CD14-positive monocyte (primary cell): ENCODE data around the gene TMEM243. TPM values are rescaled to one million over a fixed set of nuclear protein-coding genes. Genes with fewer than 3 reads are reported as not detected.

Source experiments
- DNase-seq, 3 donors: peaks; one replicate each; pipeline ENCODE4 v3.0.0-alpha.2; 2011 to 2022
- H2AFZ ChIP-seq: 2 replicates; pipeline ENCODE4 v1.6.0; 2012; ENCODE audit warnings: mild to moderate bottlenecking, low read depth, low read length, inconsistent platforms; ENCODE audit not compliant: insufficient read depth, poor library complexity, severe bottlenecking
- H3K27ac ChIP-seq, 2 donors: 1 replicate in 1 of 2; 2 replicates in 1 of 2; pipeline ENCODE4 v1.5.1; 2012 to 2013; ENCODE audit warnings: low read length in 2 of 2, control low read depth in 1 of 2, inconsistent platforms in 1 of 2, low read depth in 1 of 2, mild to moderate bottlenecking in 1 of 2
- H3K27me3 ChIP-seq, 2 donors: one replicate each; pipeline versions ENCODE4 v1.6.0 to v1.6.1; 2011 to 2013; ENCODE audit warnings: low read length in 2 of 2; ENCODE audit not compliant: control insufficient read depth in 2 of 2, insufficient read depth in 2 of 2
- H3K36me3 ChIP-seq, 2 donors: replicated peaks in 1 of 2; 1 replicate in 1 of 2; 2 replicates in 1 of 2; pipeline versions ENCODE4 v1.5.1 to v1.6.1; 2012 to 2013; ENCODE audit warnings: low read length in 2 of 2, control low read depth in 1 of 2, inconsistent platforms in 1 of 2, mild to moderate bottlenecking in 1 of 2; ENCODE audit not compliant: insufficient read depth in 2 of 2, control insufficient read depth in 1 of 2
- H3K4me1 ChIP-seq, 2 donors: 1 replicate in 1 of 2; 2 replicates in 1 of 2; pipeline versions ENCODE4 v1.5.1 to v1.6.1; 2012 to 2013; ENCODE audit warnings: low read length in 2 of 2, control low read depth in 1 of 2, inconsistent platforms in 1 of 2, mild to moderate bottlenecking in 1 of 2, moderate library complexity in 1 of 2; ENCODE audit not compliant: insufficient read depth in 2 of 2, control insufficient read depth in 1 of 2
- H3K4me2 ChIP-seq: replicated peaks from 2 replicates; pipeline ENCODE3; 2012; ENCODE audit warnings: low read length, moderate library complexity, mild to moderate bottlenecking; ENCODE audit not compliant: poor library complexity, severe bottlenecking; ENCODE audit errors: extremely low read depth
- H3K4me3 ChIP-seq, 3 experiments: fragments of 200-600 bp in 1 of 3; sonication (generic) in 1 of 3; replicated peaks in 1 of 3; 1 replicate in 2 of 3; 2 replicates in 1 of 3; pipeline ENCODE4 v1.5.1; 2011 to 2013; ENCODE audit warnings: low read length in 3 of 3, mild to moderate bottlenecking in 3 of 3, control low read depth in 2 of 3, low read depth in 2 of 3, inconsistent platforms in 1 of 3, moderate library complexity in 1 of 3
- H3K79me2 ChIP-seq: 2 replicates; pipeline ENCODE4 v1.6.0; 2012; ENCODE audit warnings: mild to moderate bottlenecking, control low read depth, inconsistent platforms, low read length, moderate library complexity; ENCODE audit not compliant: insufficient read depth
- H3K9ac ChIP-seq: 2 replicates; pipeline ENCODE4 v1.6.0; 2017; ENCODE audit warnings: low read length, mild to moderate bottlenecking; ENCODE audit not compliant: insufficient read depth, poor library complexity, severe bottlenecking
- H3K9me3 ChIP-seq, 2 donors: replicated peaks in 1 of 2; 1 replicate in 1 of 2; 2 replicates in 1 of 2; pipeline versions ENCODE4 v1.5.1 to v1.6.1; 2012 to 2013; ENCODE audit warnings: low read length in 2 of 2, control low read depth in 1 of 2; ENCODE audit not compliant: control insufficient read depth in 1 of 2, insufficient read depth in 1 of 2
- H4K20me1 ChIP-seq: 2 replicates; pipeline ENCODE4 v1.6.0; 2012; ENCODE audit warnings: mild to moderate bottlenecking, low read length, control low read depth, moderate library complexity; ENCODE audit not compliant: insufficient read depth
- H3K27ac Mint-ChIP-seq, 7 donors: one replicate each; pipeline ENCODE4 v1.8.0; 2020; ENCODE audit warnings: mild to moderate bottlenecking in 7 of 7, mixed read lengths in 7 of 7, moderate library complexity in 6 of 7, inconsistent platforms in 2 of 7
- H3K27me3 Mint-ChIP-seq, 3 donors: one replicate each; pipeline ENCODE4 v1.8.0; 2021 to 2022; ENCODE audit warnings: low read depth in 3 of 3, mild to moderate bottlenecking in 3 of 3, mixed read lengths in 3 of 3, moderate library complexity in 3 of 3, inconsistent platforms in 1 of 3
- H3K36me3 Mint-ChIP-seq, 2 donors: one replicate each; pipeline ENCODE4 v1.8.0; 2020; ENCODE audit warnings: mixed read lengths in 2 of 2, inconsistent platforms in 1 of 2, mild to moderate bottlenecking in 1 of 2
- H3K4me1 Mint-ChIP-seq: one replicate; pipeline ENCODE4 v1.8.0; 2020; ENCODE audit warnings: mild to moderate bottlenecking, mixed read lengths
- H3K4me3 Mint-ChIP-seq, 2 donors: one replicate each; pipeline ENCODE4 v1.8.0; 2020; ENCODE audit warnings: mild to moderate bottlenecking in 2 of 2, mixed read lengths in 2 of 2, moderate library complexity in 1 of 2
- H3K9me3 Mint-ChIP-seq, 7 donors: one replicate each; pipeline ENCODE4 v1.8.0; 2020 to 2022; ENCODE audit warnings: mixed read lengths in 7 of 7, mild to moderate bottlenecking in 6 of 7, moderate library complexity in 6 of 7, inconsistent platforms in 2 of 7
- CTCF ChIP-seq: fragments of 200-600 bp; IDR thresholded peaks from one replicate; pipeline ENCODE4 v1.8.0; 2022; ENCODE audit warnings: antibody characterized with exemption, mild to moderate bottlenecking
- WGBS: methylation state at CpG from one replicate; pipeline ENCODE4 v1.1.5; 2013; ENCODE audit warnings: missing lambda C conversion rate; ENCODE audit not compliant: insufficient coverage; 5-methylcytosine and 5-hydroxymethylcytosine counted together
- intact Hi-C, 2 donors: fragments of 100-400 bp; cut with micrococcal nuclease; formaldehyde crosslinking; loops; one replicate each; pipeline versions ENCODE4 v1.15.0 to v1.15.1; 2023
- polyA plus RNA-seq, 3 donors: library from polyadenylated mRNA; depleted of rRNA in 1 of 3; unstranded in 2 of 3; stranded (reverse) in 1 of 3; fragments of 300-500 nt in 2 of 3; fragments of >200 nt in 1 of 3; fragmentation: Illumina TruSeq in 2 of 3; gene quantifications; 1 replicate in 2 of 3; 2 replicates in 1 of 3; pipeline ENCODE4 v1.2.3, GENCODE V29; 2012 to 2021

The TMEM243 gene
- polyA plus RNA-seq, 3 donors: 24.9 to 43.8 (median 30.8) TPM

DNA sequence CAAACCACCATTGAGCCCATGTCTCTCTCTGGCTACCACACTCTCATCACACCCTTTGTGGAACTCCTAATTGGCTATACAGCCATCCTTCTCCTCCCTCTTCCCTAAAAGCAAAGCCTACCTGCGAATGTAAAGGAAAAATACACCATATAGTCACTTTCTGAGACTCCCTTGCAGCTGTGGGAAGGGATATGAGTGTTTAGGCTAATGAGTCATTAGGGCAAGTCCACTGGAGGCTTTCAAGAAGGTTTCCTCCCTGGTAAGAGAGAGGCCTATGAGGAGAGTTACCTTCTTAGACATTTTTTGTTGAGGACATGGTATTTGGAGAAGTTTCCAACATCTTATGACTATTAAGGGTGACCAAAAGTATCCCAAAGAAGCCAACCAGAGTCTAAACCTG lies 4.1 kb upstream of the TMEM243 start:
- no peak overlapping the region for H3K27ac ChIP-seq
- Mint-ChIP-seq H3K36me3 (no peaks in the 10 kb centered on the region), H3K27ac (no peak overlapping the region)

DNA sequence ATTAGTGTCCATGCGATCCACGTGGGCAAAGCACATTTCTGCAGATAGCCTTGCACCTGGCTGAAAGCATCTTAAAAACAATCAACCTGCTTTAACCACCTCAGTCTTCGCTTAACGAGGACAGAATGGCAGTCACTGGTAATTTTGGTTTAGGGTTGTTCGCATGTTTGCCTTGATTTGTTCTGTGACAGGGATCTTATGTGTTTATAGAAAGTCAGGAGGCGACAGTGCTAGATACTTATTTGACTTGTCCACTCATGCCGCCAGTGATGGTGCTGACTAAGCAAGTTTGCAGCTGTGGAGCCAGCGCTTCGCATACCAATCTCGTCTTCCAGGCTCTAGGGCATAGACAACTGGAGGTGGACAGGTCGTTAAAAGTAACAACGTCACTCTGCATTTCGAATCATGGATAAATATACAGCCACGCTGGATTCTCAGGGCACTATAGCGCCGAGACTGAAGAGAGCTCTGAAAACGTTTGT lies 1.2 kb upstream of the TMEM243 start:
- intact Hi-C loops: no loop called here
- 4% methylated on average over 11 of the region's 17 CpGs for WGBS

More for the DNA sequence above, 4.1 kb upstream of the TMEM243 start:
- Histone ChIP-seq H2AFZ (no peak overlapping the region), H3K4me3 (no peak overlapping the region), H3K9ac (no peak overlapping the region), H3K79me2 (peaks cover 9% of the 10 kb centered on the region), H3K36me3 (no peaks in the 10 kb centered on the region), H3K27me3 (peaks cover 22 to 29% of the 10 kb centered on the region in 2 donors), H3K9me3 (no peaks in the 10 kb centered on the region), H3K4me2 (no peak overlapping the region), H3K4me1 (peaks cover 9 to 17% of the 10 kb centered on the region in 2 donors), H4K20me1 (peaks cover 4% of the 10 kb centered on the region)
- intact Hi-C loops: no loop called here
- Mint-ChIP-seq H3K27me3 (peaks cover 0 to 19% (median 16%) of the 10 kb centered on the region in 3 donors), H3K4me1 (peaks cover 13% of the 10 kb centered on the region), H3K9me3 (peaks cover 0 to 2% (median 0%) of the 10 kb centered on the region in 7 donors), H3K4me3 (no peak overlapping the region)
- TF ChIP-seq CTCF: no peak
- WGBS: no CpG with 5 or more reads among the region's 1 CpG
- DNase-seq: no peak

More for the DNA sequence above, 1.2 kb upstream of the TMEM243 start:
- Histone ChIP-seq H3K27me3 (peaks cover 20 to 29% of the 10 kb centered on the region in 2 donors), H3K27ac (no peak overlapping the region), H3K9ac (peak overlapping the region; percentile 93), H2AFZ (peak overlapping the region; percentile 93), H3K4me2 (peak overlapping the region; percentile 97), H3K9me3 (no peaks in the 10 kb centered on the region), H3K4me3 (peak overlapping the region; percentile 71 to 99 (median 98)), H3K36me3 (peaks cover 0 to 3% of the 10 kb centered on the region in 2 donors), H4K20me1 (peaks cover 33% of the 10 kb centered on the region), H3K79me2 (peaks cover 38% of the 10 kb centered on the region), H3K4me1 (peaks cover 34 to 41% of the 10 kb centered on the region in 2 donors)
- H3K4me3 Mint-ChIP-seq: peak overlapping the region; percentile 98 to 99
- no peak overlapping the region for H3K27ac Mint-ChIP-seq
- peaks cover 33% of the 10 kb centered on the region for H3K4me1 Mint-ChIP-seq
- peaks cover 0 to 2% (median 0%) of the 10 kb centered on the region in 7 donors for H3K9me3 Mint-ChIP-seq
- peak in 1 of 3 donors; percentile 13 for DNase-seq
- peaks cover 0 to 3% of the 10 kb centered on the region in 2 donors for H3K36me3 Mint-ChIP-seq
- TF ChIP-seq CTCF: no peak
- H3K27me3 Mint-ChIP-seq: peaks cover 0 to 13% (median 12%) of the 10 kb centered on the region in 3 donors
